LNCaP clone FGC (cell line): ENCODE data around the gene H2BK1.

Source experiments
- DNase-seq: peaks from one replicate; pipeline ENCODE4 v3.0.0-alpha.2; 2011; ENCODE audit warnings: low read depth
- H3K4me3 ChIP-seq: 2 replicates; pipeline ENCODE4 v1.5.1; 2011; ENCODE audit warnings: mild to moderate bottlenecking, low read depth, low read length, control low read depth
- TF ChIP-seq, protein P1 (sequence below): IDR thresholded peaks from 2 replicates; pipeline ENCODE4 v1.5.1; 2012; ENCODE audit warnings: mild to moderate bottlenecking; ENCODE audit not compliant: control insufficient read depth, insufficient read depth; ENCODE audit errors: extremely low read depth

Gene H2BK1

DNA sequence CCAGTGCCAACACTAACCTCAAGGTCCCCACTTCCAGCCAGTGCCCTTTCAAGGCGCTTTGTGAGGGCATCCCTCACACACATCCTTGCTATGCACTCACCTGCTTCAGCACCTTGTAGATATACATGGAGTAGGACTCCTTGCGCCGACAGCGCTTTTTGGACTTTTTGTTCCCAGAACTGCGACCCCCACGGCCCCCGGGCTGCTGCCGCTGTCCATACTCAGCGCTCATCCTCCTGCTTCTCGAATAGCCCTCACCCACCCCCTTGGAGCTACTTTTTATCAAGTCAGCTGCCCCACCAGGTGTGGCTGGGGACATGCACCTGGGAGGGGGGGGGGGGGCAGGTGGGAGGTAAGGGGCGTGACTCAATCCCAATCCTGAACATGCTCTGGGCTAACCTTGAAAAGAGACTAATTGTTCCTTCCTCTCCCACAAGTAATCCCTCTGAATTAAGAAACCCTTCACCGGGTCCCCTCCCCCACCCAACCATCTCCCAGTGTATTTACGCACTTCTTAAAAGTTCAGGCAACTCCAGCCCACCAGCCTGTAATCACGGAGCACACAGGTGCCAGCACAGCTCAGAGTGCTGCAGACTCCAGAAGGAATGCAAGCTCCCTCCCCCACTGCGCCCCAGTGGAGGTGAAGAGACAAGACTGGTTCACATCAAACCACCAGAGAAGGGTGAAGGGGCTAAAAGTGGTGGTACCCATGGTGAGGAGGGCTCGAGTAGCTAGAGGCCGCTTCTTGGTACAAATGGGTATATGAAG lies at the start of gene H2BK1:
Gene H2BK1, minus strand, starts transcription at position 402 of the 768 bp plus-strand sequence. Its CDS starts 170 bp downstream, at position 232.
- TF ChIP-seq, protein P1, sequence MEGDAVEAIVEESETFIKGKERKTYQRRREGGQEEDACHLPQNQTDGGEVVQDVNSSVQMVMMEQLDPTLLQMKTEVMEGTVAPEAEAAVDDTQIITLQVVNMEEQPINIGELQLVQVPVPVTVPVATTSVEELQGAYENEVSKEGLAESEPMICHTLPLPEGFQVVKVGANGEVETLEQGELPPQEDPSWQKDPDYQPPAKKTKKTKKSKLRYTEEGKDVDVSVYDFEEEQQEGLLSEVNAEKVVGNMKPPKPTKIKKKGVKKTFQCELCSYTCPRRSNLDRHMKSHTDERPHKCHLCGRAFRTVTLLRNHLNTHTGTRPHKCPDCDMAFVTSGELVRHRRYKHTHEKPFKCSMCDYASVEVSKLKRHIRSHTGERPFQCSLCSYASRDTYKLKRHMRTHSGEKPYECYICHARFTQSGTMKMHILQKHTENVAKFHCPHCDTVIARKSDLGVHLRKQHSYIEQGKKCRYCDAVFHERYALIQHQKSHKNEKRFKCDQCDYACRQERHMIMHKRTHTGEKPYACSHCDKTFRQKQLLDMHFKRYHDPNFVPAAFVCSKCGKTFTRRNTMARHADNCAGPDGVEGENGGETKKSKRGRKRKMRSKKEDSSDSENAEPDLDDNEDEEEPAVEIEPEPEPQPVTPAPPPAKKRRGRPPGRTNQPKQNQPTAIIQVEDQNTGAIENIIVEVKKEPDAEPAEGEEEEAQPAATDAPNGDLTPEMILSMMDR = no peak
- H3K4me3 ChIP-seq = no peak within 1 kb of the TSS
- DNase-seq = no peak

DNA sequence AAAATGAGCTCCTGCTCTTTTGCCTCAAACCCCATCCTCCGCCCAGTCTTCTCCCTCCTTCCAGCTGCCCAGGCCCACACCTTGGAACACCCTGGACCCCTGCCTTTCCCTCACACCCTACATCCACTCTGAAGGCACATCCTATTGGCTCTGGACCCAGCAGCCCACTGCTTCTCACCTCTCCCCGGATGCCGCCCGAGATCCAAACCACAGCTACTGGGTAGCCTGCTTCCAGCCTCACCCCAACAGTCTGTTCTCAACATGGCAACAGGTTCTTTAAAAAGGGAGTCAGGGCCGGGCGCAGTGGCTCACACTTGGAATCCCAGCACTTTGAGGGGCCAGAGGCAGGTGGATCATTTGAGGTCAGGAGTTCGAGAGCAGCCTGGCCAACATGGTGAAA lies 47.7 kb upstream of the H2BK1 start:
- no peak overlapping the region for H3K4me3 ChIP-seq
- no peak for DNase-seq
- TF ChIP-seq, protein P1 = no peak

DNA sequence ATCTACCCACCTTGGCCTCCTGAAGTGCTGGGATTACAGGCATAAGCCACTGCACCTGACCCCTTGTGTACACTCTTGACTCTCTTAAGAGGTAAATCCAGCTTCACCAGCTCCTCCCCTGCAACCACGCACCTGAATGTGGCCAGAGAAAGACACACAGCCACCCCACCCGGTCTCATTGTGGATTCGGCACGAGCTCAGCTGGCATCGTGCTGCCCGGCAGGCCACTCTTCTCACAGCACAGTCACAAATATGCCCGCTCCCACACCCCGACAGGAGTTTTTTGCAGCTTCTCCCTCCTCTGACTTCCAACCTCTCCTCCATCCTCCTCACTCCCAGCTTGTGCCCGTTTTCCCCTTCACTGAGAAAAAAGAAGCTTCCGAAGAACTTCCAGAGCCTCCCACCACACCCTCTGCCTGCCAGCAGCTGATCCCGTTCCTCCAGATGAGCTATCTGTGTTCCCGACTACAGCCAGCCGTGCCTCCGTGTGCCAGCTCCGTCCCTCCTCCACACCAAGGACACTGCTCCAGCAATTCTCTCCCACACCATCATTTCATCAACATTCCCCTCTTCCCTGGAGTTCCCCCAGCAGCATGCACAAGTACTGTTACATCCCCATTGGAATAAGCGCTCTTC lies 46.2 kb upstream of the H2BK1 start:
- DNase-seq = no peak
- no peak overlapping the region for H3K4me3 ChIP-seq
- TF ChIP-seq, protein P1 = no peak

DNA sequence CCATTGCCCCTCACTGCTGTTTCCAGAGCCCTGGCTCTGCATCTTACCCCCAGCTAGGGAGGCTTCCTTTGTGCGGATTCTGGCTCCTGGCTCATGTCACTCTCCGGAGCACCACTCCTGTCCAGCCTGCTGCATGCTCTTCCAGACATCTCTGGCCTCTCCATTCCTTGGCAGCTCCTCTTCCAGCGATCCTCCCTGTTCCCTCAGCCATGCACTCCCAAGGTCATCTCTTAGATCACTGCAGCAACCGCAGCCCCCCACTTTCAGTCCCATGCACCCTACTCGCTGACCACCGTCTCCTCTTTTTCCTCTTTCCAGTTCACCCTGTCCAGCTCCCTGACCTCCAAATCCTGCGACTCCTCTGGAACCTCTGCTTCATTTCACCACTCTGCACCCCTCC lies 45.1 kb upstream of the H2BK1 start:
- DNase-seq = no peak
- TF ChIP-seq, protein P1 = no peak
- H3K4me3 ChIP-seq = no peak overlapping the region

DNA sequence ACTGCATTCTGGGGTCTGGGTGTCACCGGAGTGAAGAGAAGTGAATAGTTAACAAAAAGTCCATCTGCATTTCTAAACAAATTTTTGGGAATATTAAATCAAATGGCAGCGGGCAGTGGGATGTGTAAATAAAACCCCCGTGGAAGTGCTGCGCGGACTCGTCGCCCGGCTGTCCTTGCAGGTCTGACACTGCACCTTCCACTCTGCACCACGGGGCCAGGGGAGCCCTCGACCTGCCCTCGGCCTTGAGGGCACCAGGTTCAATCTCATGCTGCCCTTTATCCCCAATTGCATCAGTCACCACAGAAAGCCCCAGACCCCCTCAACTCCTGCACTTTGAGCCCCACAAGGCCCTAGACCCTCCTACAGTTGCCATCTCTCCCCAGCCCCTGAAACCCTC lies 44.6 kb upstream of the H2BK1 start:
- TF ChIP-seq, protein P1 = no peak
- DNase-seq = no peak
- H3K4me3 ChIP-seq = no peak overlapping the region

DNA sequence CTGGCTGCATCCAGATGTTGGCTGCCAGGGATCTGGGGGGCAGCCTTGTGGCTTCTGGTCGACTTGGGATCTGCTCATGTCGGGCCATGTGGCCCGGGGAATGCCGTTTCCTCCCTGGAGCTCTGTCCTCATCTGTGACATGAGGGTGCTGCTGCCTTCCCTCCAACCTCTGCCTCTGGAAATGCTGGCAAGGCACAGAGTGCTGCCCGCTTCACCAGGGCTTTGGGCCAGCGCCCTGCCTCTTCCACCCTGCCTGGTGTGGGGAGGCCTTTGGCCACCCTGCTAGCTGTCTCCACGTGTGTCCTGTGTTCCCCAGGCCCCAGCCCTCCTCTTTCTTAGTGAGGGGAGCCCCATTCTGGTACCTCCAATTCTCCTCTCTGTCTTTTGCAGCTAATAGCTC lies 44.0 kb upstream of the H2BK1 start:
- TF ChIP-seq, protein P1 = no peak
- no peak overlapping the region for H3K4me3 ChIP-seq
- DNase-seq = no peak
